GM04503 (cell line): ENCODE results near the gene FREY1.

Experiments used
- DNase-seq: peaks from one replicate; pipeline ENCODE4 v3.0.0-alpha.2; 2012; ENCODE audit warnings: low read depth

FREY1 gene

GRCh38 chr11:45928535-45929215 lies 21.6 kb upstream of the FREY1 start:
- DNase-seq = no peak

- no peak for DNase-seq
These were observed 20.8 kb upstream of the FREY1 start for GRCh38 chr11:45927684-45928413.

- no peak for DNase-seq
These were observed 20.2 kb upstream of the FREY1 start for GRCh38 chr11:45927332-45927683.

- DNase-seq = no peak
These were observed 19.7 kb upstream of the FREY1 start for GRCh38 chr11:45926536-45927331.

- DNase-seq = no peak
These were observed 18.9 kb upstream of the FREY1 start for GRCh38 chr11:45926001-45926401.

GRCh38 chr11:45925550-45925949 lies 18.5 kb upstream of the FREY1 start:
- no peak for DNase-seq

- DNase-seq = no peak
These were observed 17.9 kb upstream of the FREY1 start for GRCh38 chr11:45924927-45925326.

- no peak for DNase-seq
These were observed 17.2 kb upstream of the FREY1 start for GRCh38 chr11:45924036-45924915.

- no peak for DNase-seq
These were observed 15.5 kb upstream of the FREY1 start, which contains the start of gene LARGE2 for GRCh38 chr11:45922425-45923082. Gene LARGE2 (plus strand): TSS chr11:45922656. CDS start chr11:45922883, 227 bp downstream.

GRCh38 chr11:45921561-45922424 lies 14.7 kb upstream of the FREY1 start:
- DNase-seq = no peak

- no peak for DNase-seq
These were observed 13.7 kb upstream of the FREY1 start for GRCh38 chr11:45920531-45921477.

- DNase-seq = no peak
These were observed 12.9 kb upstream of the FREY1 start for GRCh38 chr11:45919806-45920530.

- DNase-seq = no peak
These were observed 12.0 kb upstream of the FREY1 start for GRCh38 chr11:45918962-45919675.

- peak; percentile 21 for DNase-seq
These were observed 11.4 kb upstream of the FREY1 start for GRCh38 chr11:45918331-45918941.

- DNase-seq = peak; percentile 99
These were observed 10.7 kb upstream of the FREY1 start, which contains the start of gene PEX16 for GRCh38 chr11:45917623-45918330. Gene PEX16 (minus strand): TSS chr11:45917877. CDS start chr11:45917811, 66 bp downstream.

- DNase-seq = no peak
These were observed 10.2 kb upstream of the FREY1 start for GRCh38 chr11:45917286-45917622.

- DNase-seq = no peak
These were observed 8.4 kb upstream of the FREY1 start for GRCh38 chr11:45915446-45915845.
